WTC11 (cell line): ENCODE data around the gene ALOX12. TPM values are rescaled to one million over a fixed set of nuclear protein-coding genes. Genes with fewer than 3 reads are reported as not detected.
A peak's percentile ranks its signal among the peaks of the same experiment; 100 is the strongest.

Experiments used
- ATAC-seq: fragments of 200-7000 bp; cut with Tn5 transposase; 2 replicates; pipeline ENCODE4 v1.10.0; 2021; ENCODE audit warnings: mild to moderate bottlenecking, moderate library complexity
- CTCF ChIA-PET: fragments of 300-600 bp; sonication (Branson Sonifier 250); formaldehyde crosslinking; loops from one replicate; lab custom pipeline; 2021; ENCODE audit warnings: antibody characterized with exemption; lab: Charles Lee
- POLR2A ChIA-PET: fragments of 350-600 bp; sonication (Branson Sonifier 250); formaldehyde crosslinking; loops from one replicate; lab custom pipeline; 2021; ENCODE audit warnings: antibody characterized with exemption; lab: Charles Lee
- DNase-seq: peaks from one replicate; pipeline ENCODE4 v3.0.0; 2021; ENCODE audit warnings: low spot score
- H3K27ac Mint-ChIP-seq: 2 replicates; pipeline ENCODE4 v1.8.0; 2021; ENCODE audit warnings: mixed read lengths
- H3K27me3 Mint-ChIP-seq: 2 replicates; pipeline ENCODE4 v1.8.0; 2021; ENCODE audit warnings: low read depth, mild to moderate bottlenecking, moderate library complexity, mixed read lengths
- H3K36me3 Mint-ChIP-seq: 2 replicates; pipeline ENCODE4 v1.8.0; 2021; ENCODE audit warnings: mixed read lengths
- H3K4me1 Mint-ChIP-seq: 2 replicates; pipeline ENCODE4 v1.8.0; 2022; ENCODE audit warnings: mixed read lengths
- H3K4me3 Mint-ChIP-seq: 2 replicates; pipeline ENCODE4 v1.8.0; 2021; ENCODE audit warnings: mild to moderate bottlenecking, moderate library complexity, mixed read lengths
- H3K9me3 Mint-ChIP-seq: 2 replicates; pipeline ENCODE4 v1.8.0; 2021; ENCODE audit warnings: mixed read lengths
- AR ChIP-seq: fragments of 250-450 bp; sonication (Bioruptor Pico); IDR thresholded peaks from 2 replicates; pipeline ENCODE4 v1.9.0; 2021; ENCODE audit warnings: mild to moderate bottlenecking
- CTCF ChIP-seq: fragments of 200-600 bp; IDR thresholded peaks from 2 replicates; pipeline ENCODE4 v1.8.0; 2022; ENCODE audit warnings: antibody characterized with exemption
- E2F1 ChIP-seq: sonication (generic); formaldehyde crosslinking; IDR thresholded peaks from 2 replicates; pipeline ENCODE4 v1.8.0; 2022; ENCODE audit warnings: mild to moderate bottlenecking, missing genetic modification reagents
- FOXJ3 ChIP-seq: sonication (generic); formaldehyde crosslinking; IDR thresholded peaks from 2 replicates; pipeline ENCODE4 v1.9.0; 2021; ENCODE audit warnings: missing genetic modification reagents, mild to moderate bottlenecking, borderline replicate concordance
- FOXK1 ChIP-seq: sonication (generic); formaldehyde crosslinking; IDR thresholded peaks from 2 replicates; pipeline ENCODE4 v1.8.0; 2022; ENCODE audit warnings: mild to moderate bottlenecking, moderate library complexity, missing genetic modification reagents
- GRHL2 ChIP-seq: fragments of 250-450 bp; sonication (Bioruptor Pico); IDR thresholded peaks from 2 replicates; pipeline ENCODE4 v1.8.0; 2022; ENCODE audit warnings: mild to moderate bottlenecking, moderate library complexity; ENCODE audit not compliant: insufficient replicate concordance, severe bottlenecking
- HMGA2 ChIP-seq: fragments of 250-450 bp; sonication (Bioruptor Pico); IDR thresholded peaks from 2 replicates; pipeline ENCODE4 v1.4.0; 2021; ENCODE audit warnings: mild to moderate bottlenecking, moderate library complexity
- NR1H2 ChIP-seq: sonication (generic); formaldehyde crosslinking; IDR thresholded peaks from 2 replicates; pipeline ENCODE4 v1.9.0; 2021; ENCODE audit warnings: mild to moderate bottlenecking, moderate library complexity, missing genetic modification reagents
- NR2C2 ChIP-seq: sonication (generic); formaldehyde crosslinking; IDR thresholded peaks from 2 replicates; pipeline ENCODE4 v1.8.0; 2022; ENCODE audit warnings: mild to moderate bottlenecking, missing genetic modification reagents
- ZNF121 ChIP-seq: sonication (generic); formaldehyde crosslinking; IDR thresholded peaks from 2 replicates; pipeline ENCODE4 v1.8.0; 2023; ENCODE audit warnings: missing genetic modification reagents
- ZNF232 ChIP-seq: sonication (generic); formaldehyde crosslinking; IDR thresholded peaks from 2 replicates; pipeline ENCODE4 v1.8.0; 2022; ENCODE audit warnings: mild to moderate bottlenecking, missing genetic modification reagents
- ZNF263 ChIP-seq: sonication (generic); formaldehyde crosslinking; IDR thresholded peaks from 2 replicates; pipeline ENCODE4 v1.8.1; 2022; ENCODE audit warnings: low read depth, mild to moderate bottlenecking, moderate library complexity, missing genetic modification reagents
- ZNF671 ChIP-seq: fragments of 250-450 bp; sonication (Bioruptor Pico); IDR thresholded peaks from 2 replicates; pipeline ENCODE4 v1.8.0; 2021; ENCODE audit warnings: mild to moderate bottlenecking
- ZSCAN18 ChIP-seq: fragments of 250-450 bp; sonication (Bioruptor Pico); IDR thresholded peaks from 2 replicates; pipeline ENCODE4 v2.1.2; 2022; ENCODE audit warnings: mild to moderate bottlenecking, moderate library complexity
- total RNA-seq: library from RNA; stranded (reverse); gene quantifications from 3 replicates; pipeline ENCODE4 v1.2.3, GENCODE V29; 2021
- TF ChIP-seq, protein P1 (sequence below): sonication (generic); formaldehyde crosslinking; conservative IDR thresholded peaks from 2 replicates; pipeline ENCODE4 v1.8.1; 2022; ENCODE audit warnings: mild to moderate bottlenecking, missing genetic modification reagents
- TF ChIP-seq, protein P2 (sequence below): sonication (generic); formaldehyde crosslinking; IDR thresholded peaks from 2 replicates; pipeline ENCODE4 v1.8.1; 2023; ENCODE audit warnings: mild to moderate bottlenecking, missing genetic modification reagents
- TF ChIP-seq, protein P3 (sequence below): sonication (generic); formaldehyde crosslinking; IDR thresholded peaks from 2 replicates; pipeline ENCODE4 v1.8.0; 2023; ENCODE audit warnings: mild to moderate bottlenecking, missing genetic modification reagents

The ALOX12 gene
- total RNA-seq, 1 experiment from 2014 or later, result 1.9 TPM

DNA sequence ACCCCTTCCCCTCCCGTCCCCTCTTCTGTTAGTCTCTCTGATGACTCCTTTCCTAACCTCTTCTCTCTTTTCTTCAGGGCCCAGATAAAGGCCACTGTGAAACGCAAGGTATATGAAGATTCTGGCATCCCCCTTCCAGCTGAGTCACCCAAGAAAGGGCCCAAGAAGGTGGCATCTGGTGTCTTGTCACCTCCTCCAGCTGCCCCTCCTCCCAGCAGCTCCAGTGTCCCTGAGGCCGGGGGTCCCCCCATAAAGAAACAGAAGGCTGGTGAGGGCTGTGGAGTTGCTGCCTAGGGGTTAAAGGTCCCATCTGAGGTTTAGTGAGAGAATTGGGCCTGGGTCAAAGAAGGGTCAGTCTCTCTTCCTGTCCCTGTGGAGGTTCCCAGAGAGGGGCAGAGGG lies 20.6 kb downstream of the ALOX12 start:
- peaks cover 9% of the 10 kb centered on the region for H3K36me3 Mint-ChIP-seq
- peaks cover 16% of the 10 kb centered on the region for H3K27me3 Mint-ChIP-seq
- ChIA-PET POLR2A (interaction anchor here (0.5 kb wide), 1 partner anchor 50 kb away, joined by 3 read pairs; no protein-coding TSS in a partner anchor), CTCF (no interaction called here)
- peaks cover 58% of the 10 kb centered on the region for H3K4me1 Mint-ChIP-seq
- TF ChIP-seq, protein P1, sequence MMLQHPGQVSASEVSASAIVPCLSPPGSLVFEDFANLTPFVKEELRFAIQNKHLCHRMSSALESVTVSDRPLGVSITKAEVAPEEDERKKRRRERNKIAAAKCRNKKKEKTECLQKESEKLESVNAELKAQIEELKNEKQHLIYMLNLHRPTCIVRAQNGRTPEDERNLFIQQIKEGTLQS (CRISPR knock-in tag), result no peak
- TF ChIP-seq, protein P2, sequence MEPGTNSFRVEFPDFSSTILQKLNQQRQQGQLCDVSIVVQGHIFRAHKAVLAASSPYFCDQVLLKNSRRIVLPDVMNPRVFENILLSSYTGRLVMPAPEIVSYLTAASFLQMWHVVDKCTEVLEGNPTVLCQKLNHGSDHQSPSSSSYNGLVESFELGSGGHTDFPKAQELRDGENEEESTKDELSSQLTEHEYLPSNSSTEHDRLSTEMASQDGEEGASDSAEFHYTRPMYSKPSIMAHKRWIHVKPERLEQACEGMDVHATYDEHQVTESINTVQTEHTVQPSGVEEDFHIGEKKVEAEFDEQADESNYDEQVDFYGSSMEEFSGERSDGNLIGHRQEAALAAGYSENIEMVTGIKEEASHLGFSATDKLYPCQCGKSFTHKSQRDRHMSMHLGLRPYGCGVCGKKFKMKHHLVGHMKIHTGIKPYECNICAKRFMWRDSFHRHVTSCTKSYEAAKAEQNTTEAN, result no peak
- TF ChIP-seq E2F1 (CRISPR knock-in tag) (no peak), GRHL2 (CRISPR knock-in tag) (no peak), ZNF232 (CRISPR knock-in tag) (no peak), ZNF263 (CRISPR knock-in tag) (no peak), FOXK1 (CRISPR knock-in tag) (no peak), NR2C2 (CRISPR knock-in tag) (no peak), CTCF (no peak), AR (CRISPR knock-in tag) (no peak), ZNF121 (CRISPR knock-in tag) (no peak)
- TF ChIP-seq, protein P3, sequence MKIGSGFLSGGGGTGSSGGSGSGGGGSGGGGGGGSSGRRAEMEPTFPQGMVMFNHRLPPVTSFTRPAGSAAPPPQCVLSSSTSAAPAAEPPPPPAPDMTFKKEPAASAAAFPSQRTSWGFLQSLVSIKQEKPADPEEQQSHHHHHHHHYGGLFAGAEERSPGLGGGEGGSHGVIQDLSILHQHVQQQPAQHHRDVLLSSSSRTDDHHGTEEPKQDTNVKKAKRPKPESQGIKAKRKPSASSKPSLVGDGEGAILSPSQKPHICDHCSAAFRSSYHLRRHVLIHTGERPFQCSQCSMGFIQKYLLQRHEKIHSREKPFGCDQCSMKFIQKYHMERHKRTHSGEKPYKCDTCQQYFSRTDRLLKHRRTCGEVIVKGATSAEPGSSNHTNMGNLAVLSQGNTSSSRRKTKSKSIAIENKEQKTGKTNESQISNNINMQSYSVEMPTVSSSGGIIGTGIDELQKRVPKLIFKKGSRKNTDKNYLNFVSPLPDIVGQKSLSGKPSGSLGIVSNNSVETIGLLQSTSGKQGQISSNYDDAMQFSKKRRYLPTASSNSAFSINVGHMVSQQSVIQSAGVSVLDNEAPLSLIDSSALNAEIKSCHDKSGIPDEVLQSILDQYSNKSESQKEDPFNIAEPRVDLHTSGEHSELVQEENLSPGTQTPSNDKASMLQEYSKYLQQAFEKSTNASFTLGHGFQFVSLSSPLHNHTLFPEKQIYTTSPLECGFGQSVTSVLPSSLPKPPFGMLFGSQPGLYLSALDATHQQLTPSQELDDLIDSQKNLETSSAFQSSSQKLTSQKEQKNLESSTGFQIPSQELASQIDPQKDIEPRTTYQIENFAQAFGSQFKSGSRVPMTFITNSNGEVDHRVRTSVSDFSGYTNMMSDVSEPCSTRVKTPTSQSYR (CRISPR knock-in tag), result no peak
- DNase-seq (no peak), ATAC-seq (no peak)
- H3K27ac Mint-ChIP-seq, result no peak overlapping the region
- H3K9me3 Mint-ChIP-seq, result no peaks in the 10 kb centered on the region
- peak overlapping the region; percentile 84 for H3K4me3 Mint-ChIP-seq

GRCh38 chr17:7016886-7017826 lies 21.3 kb downstream of the ALOX12 start:
- no peak for DNase-seq
- POLR2A ChIA-PET, result interaction anchor here (0.5 kb wide), 1 partner anchor 51 kb away, joined by 3 read pairs; no protein-coding TSS in a partner anchor
- TF ChIP-seq ZSCAN18 (CRISPR knock-in tag) (no peak), FOXJ3 (CRISPR knock-in tag) (no peak), ZNF671 (CRISPR knock-in tag) (no peak), NR1H2 (CRISPR knock-in tag) (no peak), HMGA2 (no peak)
- TF ChIP-seq, all 79 proteins: peak for 0
- Mint-ChIP-seq H3K4me1 (peaks cover 57% of the 10 kb centered on the region), H3K36me3 (peaks cover 9% of the 10 kb centered on the region), H3K27me3 (peaks cover 23% of the 10 kb centered on the region), H3K9me3 (no peaks in the 10 kb centered on the region), H3K27ac (no peak overlapping the region), H3K4me3 (no peak overlapping the region)
- ATAC-seq, result no peak
- CTCF ChIA-PET, result no interaction called here
